Activated naive CD4-positive, alpha-beta T cell treated with Interleukin-2 at 50 U/mL for 16 hours (primary cell): ENCODE results near the gene FMOD.
"Not testable (repeated sequence)": the region's sequence is repeated elsewhere in the genome, so short reads cannot be mapped to it uniquely, and the experiment has no call there.

Experiments used
- DNase-seq: peaks from one replicate; pipeline ENCODE4 v3.0.0-alpha.2; 2020

Gene FMOD

DNA sequence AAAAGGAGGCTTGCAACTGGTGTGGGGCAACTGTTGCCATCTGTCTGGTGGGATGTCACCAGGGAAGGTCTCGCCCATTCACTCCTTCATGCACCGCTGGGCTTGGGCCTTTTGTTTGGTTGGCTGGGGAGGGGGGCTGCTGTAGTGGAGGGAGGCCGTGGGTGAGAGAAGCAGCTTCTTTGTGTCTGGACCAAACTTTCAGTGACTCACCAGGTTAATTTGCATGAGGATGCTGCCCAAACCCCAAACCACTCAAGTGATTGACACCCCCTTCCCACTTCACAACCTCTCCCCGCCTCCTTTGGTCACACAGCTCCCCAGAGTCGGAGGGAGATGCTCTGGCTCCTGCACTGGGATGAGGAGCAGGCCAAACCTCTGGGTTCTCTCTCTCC is 25.9 kb downstream of the FMOD start:
- DNase-seq = peak; percentile 63

GRCh38 chr1:203324105-203325025 is 26.6 kb downstream of the FMOD start:
- peak; percentile 55 for DNase-seq

- DNase-seq = no peak
Measured at GRCh38 chr1:203323587-203323986, 27.3 kb downstream of the FMOD start.

- no peak for DNase-seq
Measured at GRCh38 chr1:203322500-203323179, 28.3 kb downstream of the FMOD start.

DNA sequence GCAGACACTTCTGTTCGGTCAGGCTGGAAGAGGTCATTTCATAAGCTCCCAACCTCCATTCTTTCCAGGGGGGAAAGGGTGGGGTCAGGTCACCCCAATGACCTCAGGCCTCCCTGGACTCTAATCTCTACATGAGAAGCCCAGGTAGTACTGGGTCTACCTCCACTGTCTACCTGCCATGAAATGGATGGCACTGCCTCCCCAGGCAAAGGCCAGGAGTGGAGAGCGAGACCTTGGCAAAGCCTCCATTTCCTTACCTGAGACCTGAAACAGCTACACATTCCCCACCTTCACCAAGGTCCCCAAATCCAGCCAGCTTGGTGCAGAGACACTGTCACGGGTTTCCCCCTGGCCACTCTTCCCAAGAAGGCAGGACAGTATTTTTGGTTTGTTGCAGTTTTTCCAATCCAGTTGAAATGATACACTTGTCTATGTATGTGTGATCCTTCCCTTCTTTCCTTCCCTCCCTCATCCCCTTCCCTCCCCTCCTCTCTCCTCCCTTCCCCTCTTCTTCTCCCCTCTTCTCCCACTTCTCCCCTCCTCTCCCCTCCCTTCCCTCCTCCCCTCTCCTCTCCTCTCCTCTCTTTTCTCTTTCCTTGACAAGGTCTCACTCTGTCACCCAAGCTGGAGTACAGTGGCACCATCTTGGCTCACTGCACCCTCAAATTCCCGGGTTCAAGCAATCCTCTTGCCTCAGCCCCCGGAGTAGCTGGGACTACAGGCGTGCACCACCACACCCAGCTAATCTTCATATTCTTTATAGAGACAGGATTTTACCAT is 29.5 kb downstream of the FMOD start:
- no peak for DNase-seq

GRCh38 chr1:203320591-203321272 is 30.2 kb downstream of the FMOD start:
- peak; percentile 44 for DNase-seq

DNA sequence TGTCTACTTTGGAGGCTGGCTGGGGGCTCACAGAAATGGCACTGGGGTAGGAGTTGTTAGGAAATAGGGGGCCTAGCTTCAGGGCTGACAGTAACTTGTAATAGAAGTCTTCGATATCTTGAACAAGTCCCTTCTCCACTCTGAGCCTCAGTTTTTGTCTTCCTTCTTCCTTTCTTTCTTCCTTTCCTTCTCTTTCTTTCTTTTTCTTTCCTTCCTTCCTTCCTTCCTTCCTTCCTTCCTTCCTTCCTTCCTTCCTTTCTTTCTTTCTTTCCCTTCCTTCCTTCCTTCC is 32.7 kb downstream of the FMOD start:
- no peak for DNase-seq

DNA sequence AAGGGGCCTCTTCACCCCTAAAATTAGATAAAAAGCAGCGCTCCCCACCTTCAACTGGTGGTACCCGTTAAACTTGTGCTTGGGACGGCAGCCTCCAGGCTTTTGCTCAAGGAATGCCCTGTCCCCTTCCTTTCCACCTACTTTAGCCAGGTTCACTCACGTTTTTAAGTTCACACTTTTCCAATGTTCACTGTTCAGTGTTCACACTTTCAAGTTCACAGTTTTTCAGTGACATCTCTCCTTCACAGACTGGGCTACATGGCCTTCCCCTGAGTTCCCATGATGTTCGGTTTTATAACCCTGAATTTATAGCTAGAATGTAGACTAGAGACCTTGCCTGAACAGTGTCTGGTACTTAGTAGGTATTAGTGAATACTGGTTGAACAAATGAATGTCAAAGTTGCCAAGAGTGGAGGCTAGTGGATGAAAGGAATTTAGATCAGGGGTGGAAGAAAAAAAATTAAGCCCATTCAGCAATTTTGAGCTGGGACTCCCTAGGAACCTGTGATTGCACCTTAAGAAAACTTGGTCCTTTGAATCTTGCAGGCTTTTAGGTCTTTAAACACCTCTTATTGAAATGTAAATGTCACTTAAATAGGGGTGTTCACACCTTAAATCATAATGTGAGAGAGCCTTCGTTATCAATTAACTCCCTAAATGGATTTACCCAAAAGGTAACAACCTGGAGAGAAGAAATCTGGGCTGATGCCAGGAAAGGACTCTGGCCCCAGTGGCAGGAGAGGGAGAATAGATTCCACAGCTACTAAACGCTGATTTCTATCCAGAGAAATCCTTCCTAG is 33.3 kb downstream of the FMOD start:
- DNase-seq = no peak

DNA sequence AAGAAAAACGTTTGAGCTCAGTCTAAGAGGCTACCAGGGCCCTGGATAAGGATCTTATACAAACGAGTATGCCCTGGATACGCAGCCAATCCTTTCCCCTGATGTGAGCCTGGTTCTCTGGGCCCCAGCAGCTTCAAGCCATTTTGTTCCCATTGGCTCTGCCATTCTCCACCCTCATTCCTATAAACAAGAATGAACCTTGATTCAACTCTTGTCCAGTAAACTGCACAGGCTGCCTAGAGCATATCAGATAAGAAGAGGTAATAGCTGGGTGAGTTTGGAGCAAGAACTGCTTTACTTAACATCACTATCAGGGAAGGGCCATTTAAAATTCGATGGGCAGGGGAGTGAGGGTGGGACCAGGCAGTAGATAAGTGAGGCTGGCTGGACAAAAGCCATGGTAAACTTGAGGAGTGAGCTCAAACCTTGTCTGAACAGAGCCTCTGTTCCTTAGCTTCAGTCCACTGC is 34.3 kb downstream of the FMOD start:
- DNase-seq = no peak

DNA sequence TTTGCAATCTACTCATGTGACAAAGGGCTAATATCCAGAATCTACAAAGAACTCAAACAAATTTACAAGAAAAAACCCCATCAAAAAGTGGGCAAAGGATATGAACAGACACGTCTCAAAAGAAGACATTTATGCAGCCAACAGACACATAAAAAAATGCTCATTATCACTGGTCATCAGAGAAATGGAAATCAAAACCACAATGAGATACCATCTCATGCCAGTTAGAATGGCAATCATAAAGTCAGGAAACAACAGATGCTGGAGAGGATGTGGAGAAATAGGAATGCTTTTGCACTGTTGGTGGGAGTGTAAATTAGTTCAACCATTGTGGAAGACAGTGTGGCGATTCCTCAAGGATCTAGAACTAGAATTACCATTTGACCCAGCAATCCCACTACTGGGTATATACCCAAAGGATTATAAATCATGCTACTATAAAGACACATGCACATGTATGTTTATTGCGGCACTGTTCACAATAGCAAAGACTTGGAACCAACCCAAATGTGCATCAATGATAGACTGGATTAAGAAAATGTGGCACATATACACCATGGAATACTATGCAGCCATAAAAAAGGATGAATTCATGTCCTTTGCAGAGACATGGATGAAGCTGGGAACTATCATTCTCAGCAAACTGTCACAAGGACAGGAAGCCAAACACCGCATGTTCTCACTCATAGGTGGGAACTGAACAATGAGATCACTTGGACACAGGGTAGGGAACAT is 36.7 kb downstream of the FMOD start:
- DNase-seq = not testable (repeated sequence)

GRCh38 chr1:203311368-203312301 is 39.3 kb downstream of the FMOD start:
- no peak for DNase-seq

DNA sequence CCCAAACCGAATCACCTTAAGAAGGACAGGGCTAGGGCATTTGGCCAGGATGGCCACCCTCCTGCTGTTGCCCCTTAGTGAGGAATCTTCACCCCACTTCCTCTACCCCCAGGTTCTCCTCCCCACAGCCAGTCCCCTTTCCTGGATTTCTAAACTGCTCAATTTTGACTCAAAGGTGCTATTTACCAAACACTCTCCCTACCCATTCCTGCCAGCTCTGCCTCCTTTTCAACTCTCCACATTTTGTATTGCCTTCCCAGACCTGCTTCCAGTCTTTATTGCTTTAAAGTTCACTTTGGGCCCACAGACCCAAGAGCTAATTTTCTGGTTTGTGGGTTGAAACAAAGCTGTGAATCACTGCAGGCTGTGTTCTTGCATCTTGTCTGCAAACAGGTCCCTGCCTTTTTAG is 42.0 kb downstream of the FMOD start:
- no peak for DNase-seq

DNA sequence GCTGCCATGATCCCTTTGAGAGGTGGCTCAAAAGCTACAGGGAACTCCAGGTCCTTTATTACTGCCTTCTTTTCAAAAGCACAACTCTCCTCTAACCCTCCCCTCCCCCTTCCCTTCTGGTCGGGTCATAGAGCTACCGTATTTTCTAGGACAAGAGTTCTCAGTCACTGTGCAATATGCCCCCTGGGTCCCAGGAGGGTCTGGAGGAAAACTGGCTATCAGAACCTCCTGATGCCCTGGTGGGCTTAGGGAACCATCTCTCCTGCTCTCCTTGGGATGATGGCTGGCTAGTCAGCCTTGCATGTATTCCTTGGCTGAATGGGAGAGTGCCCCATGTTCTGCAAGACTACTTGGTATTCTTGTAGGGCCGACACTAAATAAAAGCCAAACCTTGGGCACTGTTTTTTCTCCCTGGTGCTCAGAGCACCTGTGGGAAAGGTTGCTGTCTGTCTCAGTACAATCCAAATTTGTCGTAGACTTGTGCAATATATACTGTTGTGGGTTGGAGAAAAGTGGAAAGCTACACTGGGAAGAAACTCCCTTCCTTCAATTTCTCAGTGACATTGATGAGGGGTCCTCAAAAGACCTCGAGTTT is 42.5 kb downstream of the FMOD start:
- no peak for DNase-seq

DNA sequence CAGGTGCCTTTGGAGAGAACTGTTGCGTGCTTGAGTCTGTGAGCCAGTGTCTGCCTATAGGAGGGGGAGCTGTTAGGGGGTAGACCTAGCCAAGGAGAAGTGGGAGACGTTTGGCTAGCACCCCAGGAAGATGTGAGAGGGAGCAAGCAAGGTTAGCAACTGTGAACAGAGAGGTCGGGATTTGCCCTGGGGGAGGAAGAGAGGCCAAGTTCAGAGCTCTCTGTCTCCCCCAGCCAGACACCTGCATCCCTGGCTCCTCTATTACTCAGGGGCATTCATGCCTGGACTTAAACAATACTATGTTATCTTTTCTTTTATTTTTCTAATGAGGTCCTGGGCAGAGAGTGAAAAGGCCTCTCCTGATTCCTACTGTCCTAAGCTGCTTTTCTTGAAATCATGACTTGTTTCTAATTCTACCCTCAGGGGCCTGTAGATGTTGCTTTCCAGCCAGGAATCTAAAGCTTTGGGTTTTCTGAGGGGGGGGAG is 43.2 kb downstream of the FMOD start:
- no peak for DNase-seq

DNA sequence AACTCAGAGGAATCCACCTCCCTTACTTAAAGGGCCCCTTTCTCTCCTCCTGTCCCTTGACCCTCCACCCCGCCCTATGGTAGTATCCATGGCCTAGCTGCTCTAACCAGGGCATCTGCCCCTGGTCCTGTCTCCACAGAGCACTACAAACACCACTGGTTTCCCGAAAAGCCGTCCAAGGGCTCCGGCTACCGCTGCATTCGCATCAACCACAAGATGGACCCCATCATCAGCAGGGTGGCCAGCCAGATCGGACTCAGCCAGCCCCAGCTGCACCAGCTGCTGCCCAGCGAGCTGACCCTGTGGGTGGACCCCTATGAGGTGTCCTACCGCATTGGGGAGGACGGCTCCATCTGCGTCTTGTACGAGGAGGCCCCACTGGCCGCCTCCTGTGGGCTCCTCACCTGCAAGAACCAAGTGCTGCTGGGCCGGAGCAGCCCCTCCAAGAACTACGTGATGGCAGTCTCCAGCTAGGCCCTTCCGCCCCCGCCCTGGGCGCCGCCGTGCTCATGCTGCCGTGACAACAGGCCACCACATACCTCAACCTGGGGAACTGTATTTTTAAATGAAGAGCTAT is 43.9 kb downstream of the FMOD start:
- peak; percentile 61 for DNase-seq

DNA sequence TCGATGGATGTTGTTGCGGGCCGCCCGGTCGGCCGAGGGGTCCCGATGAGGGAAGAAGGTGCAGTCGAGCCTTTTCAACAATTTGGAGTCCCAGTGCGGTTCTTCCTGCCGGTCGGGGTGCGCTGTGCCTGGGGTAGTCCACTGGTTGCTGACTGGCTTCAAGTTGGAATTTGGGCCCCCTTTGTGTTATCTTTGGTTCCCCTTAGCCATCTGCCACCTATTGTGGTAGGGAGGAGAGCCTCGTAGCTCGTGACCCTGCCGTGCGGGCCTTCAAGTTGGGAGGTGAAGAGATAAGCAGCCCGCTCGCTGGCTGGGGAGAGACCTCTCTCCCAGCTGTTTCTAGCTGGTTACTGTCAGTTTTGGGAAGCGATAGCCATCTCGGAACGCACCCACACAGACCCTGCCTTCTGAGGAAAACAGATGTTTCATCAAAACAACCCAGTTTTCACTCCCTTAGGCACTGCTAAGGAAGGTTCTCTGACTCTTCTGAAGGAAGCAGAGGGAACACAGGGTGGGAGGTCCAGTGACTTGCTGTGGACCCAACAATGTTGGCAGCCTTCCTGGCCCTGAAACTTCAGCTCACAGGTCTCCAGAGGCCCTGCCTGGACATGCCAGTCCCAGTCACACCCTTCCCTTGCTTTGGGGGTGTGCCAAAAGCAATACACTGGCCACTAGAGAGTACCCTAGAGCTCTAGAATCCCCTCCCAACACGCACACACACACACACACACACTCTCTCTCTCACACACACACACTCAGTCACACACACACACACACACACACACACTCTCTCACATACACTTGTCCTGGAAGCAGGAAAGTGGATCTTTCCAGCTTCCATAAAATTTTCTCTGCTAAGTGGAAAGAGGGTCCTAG is 44.6 kb downstream of the FMOD start:
- peak; percentile 42 for DNase-seq

GRCh38 chr1:203305809-203306088 is 45.2 kb downstream of the FMOD start:
- DNase-seq = no peak
